ENCODE data around the gene CACNA2D2. TPM values are rescaled to one million over a fixed set of nuclear protein-coding genes. Genes with fewer than 3 reads are reported as not detected.

CACNA2D2 gene
- total RNA-seq, 1 experiment from 2014 or later, result 27.7 TPM

- Histone ChIP-seq H2AK5ac (ENCODE audit: insufficient read length, low read length) (no peak overlapping the region), H2BK12ac (ENCODE audit: insufficient read length, low read depth, low read length) (no peak overlapping the region), H3K23ac (ENCODE audit: insufficient read length, low read depth, low read length) (no peak overlapping the region), H3K79me2 (ENCODE audit: insufficient read depth, low read length) (no peaks in the 10 kb centered on the region), H4K5ac (ENCODE audit: insufficient read length, low read depth, low read length) (no peak overlapping the region), H2BK120ac (ENCODE audit: low read depth, low read length, poor library complexity, severe bottlenecking) (no peak overlapping the region), H3K14ac (ENCODE audit: insufficient read depth, low read length) (no peak overlapping the region), H2BK15ac (ENCODE audit: low read depth, low read length) (no peak overlapping the region), H3K23me2 (ENCODE audit: insufficient read length, low read depth, low read length, poor library complexity, severe bottlenecking) (peaks cover 11% of the 10 kb centered on the region), H4K8ac (replicated peaks; ENCODE audit: insufficient read length, low read depth, low read length) (no peak overlapping the region), H3K79me1 (ENCODE audit: insufficient read depth, low read depth, low read length, poor library complexity, severe bottlenecking) (no peaks in the 10 kb centered on the region), H3K56ac (ENCODE audit: insufficient read length, low read depth, low read length) (no peak overlapping the region), H3K27ac (ENCODE audit: insufficient read length, low read depth, low read length) (no peak overlapping the region), H3K4me1 (ENCODE audit: insufficient read depth, low read length) (no peaks in the 10 kb centered on the region), H2BK20ac (ENCODE audit: low read depth, low read length, poor library complexity, severe bottlenecking) (no peak overlapping the region), H3K9ac (ENCODE audit: extremely low read depth, insufficient read length, low read length) (no peak overlapping the region), H3K9me3 (ENCODE audit: control insufficient read depth, low read depth, low read length) (no peaks in the 10 kb centered on the region), H3K4me2 (ENCODE audit: insufficient read depth, insufficient read length, low read length) (no peak overlapping the region), H2BK5ac (ENCODE audit: insufficient read length, low read length) (no peak overlapping the region), H4K91ac (ENCODE audit: insufficient read length, low read depth, low read length) (no peak overlapping the region), H3T11ph (ENCODE audit: low read length) (no peak overlapping the region), H3K27me3 (ENCODE audit: insufficient read depth, low read length) (peaks cover 22% of the 10 kb centered on the region; the same call in 1 of the 2 replicates), H2AFZ (ENCODE audit: low read length) (no peak overlapping the region), H3K18ac (ENCODE audit: insufficient read length, low read depth, low read length) (no peak overlapping the region), H4K20me1 (ENCODE audit: control insufficient read depth, insufficient read depth, insufficient read length) (no peaks in the 10 kb centered on the region), H3K4ac (ENCODE audit: low read depth, low read length) (no peak overlapping the region)
- TF ChIP-seq CTCF (conservative IDR thresholded peaks at IDR 0.05), result no peak
- Mint-ChIP-seq H3K4me1 (peaks cover 19 to 21% of the 10 kb centered on the region in 2 experiments), H3K4me3 (no peak overlapping the region), H3K36me3 (ENCODE audit: insufficient read depth in 1 of 3, low read depth in 3 of 3) (peaks cover 0 to 2% (median 0%) of the 10 kb centered on the region in 3 experiments; a peak in 1 of 7 replicates), H3K27ac (no peak overlapping the region), H3K27me3 (ENCODE audit: low read depth) (peaks cover 62% of the 10 kb centered on the region), H3K9me3 (no peaks in the 10 kb centered on the region)
- no peak for DNase-seq
- no CpG with 5 or more reads among the region's 2 CpGs for WGBS (ENCODE audit: extremely low coverage, insufficient read length, low lambda C conversion rate)
These were observed 1.2 kb upstream of the CACNA2D2 start for GRCh38 chr3:50504681-50505080.
